GM12801 (cell line): ENCODE results near the gene UBE3B.

Experiments
- CTCF ChIP-seq: IDR thresholded peaks from one replicate; pipeline ENCODE4 v1.5.1; 2011; ENCODE audit warnings: control low read depth; ENCODE audit not compliant: insufficient read length; ENCODE audit errors: extremely low read depth

UBE3B gene

GRCh38 chr12:109581334-109581691 is 103.9 kb downstream of the UBE3B start:
- no peak for TF ChIP-seq CTCF

- TF ChIP-seq CTCF = no peak
Measured at GRCh38 chr12:109581856-109582255, 104.4 kb downstream of the UBE3B start.

- TF ChIP-seq CTCF = no peak
Measured at GRCh38 chr12:109582636-109583035, 105.2 kb downstream of the UBE3B start.

- no peak for TF ChIP-seq CTCF
Measured at GRCh38 chr12:109583733-109584132, 106.3 kb downstream of the UBE3B start.
